Lung (tissue), 12 donors: ENCODE measurements around the gene IGF2R. TPM values are rescaled to one million over a fixed set of nuclear protein-coding genes. Genes with fewer than 3 reads are reported as not detected.

Source experiments
- ATAC-seq: fragments of 200-7000 bp; cut with Tn5 transposase; one replicate; pipeline ENCODE4 v1.9.1; 2020; ENCODE audit warnings: moderate number of reproducible peaks; ENCODE audit not compliant: insufficient read depth, low FRiP score
- DNase-seq, 3 donors: peaks; one replicate each; pipeline ENCODE4 v3.0.0-alpha.2; 2013 to 2017
- H3K27ac ChIP-seq, 2 donors: one replicate each; pipeline ENCODE4 v1.5.1; 2013; ENCODE audit warnings: mild to moderate bottlenecking in 2 of 2, moderate library complexity in 2 of 2, control low read depth in 1 of 2, inconsistent platforms in 1 of 2, low read depth in 1 of 2, low read length in 1 of 2
- H3K27me3 ChIP-seq, 3 donors: one replicate each; pipeline ENCODE4 v1.5.1; 2013; ENCODE audit warnings: low read length in 2 of 3; ENCODE audit not compliant: control insufficient read depth in 3 of 3, insufficient read depth in 3 of 3
- H3K36me3 ChIP-seq, 4 donors: one replicate each; pipeline ENCODE4 v1.5.1; 2013; ENCODE audit warnings: low read length in 4 of 4, mild to moderate bottlenecking in 1 of 4, moderate library complexity in 1 of 4; ENCODE audit not compliant: control insufficient read depth in 4 of 4, insufficient read depth in 4 of 4
- H3K4me1 ChIP-seq, 5 donors: one replicate each; pipeline ENCODE4 v1.5.1; 2013; ENCODE audit warnings: low read length in 5 of 5, mild to moderate bottlenecking in 2 of 5, moderate library complexity in 1 of 5; ENCODE audit not compliant: control insufficient read depth in 5 of 5, insufficient read depth in 5 of 5
- H3K4me3 ChIP-seq: one replicate; pipeline ENCODE4 v1.5.1; 2013; ENCODE audit warnings: mild to moderate bottlenecking, control low read depth, moderate library complexity
- H3K9ac ChIP-seq, 2 donors: one replicate each; pipeline ENCODE4 v1.5.1; 2013; ENCODE audit warnings: low read length in 2 of 2, control low read depth in 1 of 2; ENCODE audit not compliant: insufficient read depth in 1 of 2
- H3K9me3 ChIP-seq, 4 donors: one replicate each; pipeline ENCODE4 v1.5.1; 2013; ENCODE audit warnings: low read length in 3 of 4, mild to moderate bottlenecking in 1 of 4, moderate library complexity in 1 of 4; ENCODE audit not compliant: control insufficient read depth in 4 of 4, insufficient read depth in 3 of 4
- WGBS, 2 donors: extraction: QIAGEN DNeasy Blood & Tissue Kit; methylation state at CpG; one replicate each; pipeline ENCODE4 v1.1.7; 2013; 5-methylcytosine and 5-hydroxymethylcytosine counted together
- polyA plus RNA-seq, 2 donors: library from polyadenylated mRNA; stranded (reverse); fragments of 200-250 nt; gene quantifications; one replicate each; pipeline ENCODE4 v1.2.1, GENCODE V29; 2013
- total RNA-seq, 2 donors: library from RNA; depleted of rRNA in 1 of 2; stranded (reverse); fragments of >200 nt in 1 of 2; gene quantifications; one replicate each; pipeline ENCODE4 v1.2.1, GENCODE V29; 2014 to 2021
- TF ChIP-seq, protein P1 (sequence below): IDR thresholded peaks from 2 replicates; pipeline ENCODE4 v1.5.1; 2012; ENCODE audit warnings: mild to moderate bottlenecking; ENCODE audit errors: control extremely low read depth, extremely low read depth
- donor health status: control.
- donor health status: control.
- donor health status: Bipolar disorder and iron deficiency.
- donor health status: healthy.
- donor health status: DM: yes; HTN: yes; CAD: no.

IGF2R gene
- total and polyA plus RNA-seq, 4 donors, result 30.0 to 125 (median 92.6) TPM

DNA sequence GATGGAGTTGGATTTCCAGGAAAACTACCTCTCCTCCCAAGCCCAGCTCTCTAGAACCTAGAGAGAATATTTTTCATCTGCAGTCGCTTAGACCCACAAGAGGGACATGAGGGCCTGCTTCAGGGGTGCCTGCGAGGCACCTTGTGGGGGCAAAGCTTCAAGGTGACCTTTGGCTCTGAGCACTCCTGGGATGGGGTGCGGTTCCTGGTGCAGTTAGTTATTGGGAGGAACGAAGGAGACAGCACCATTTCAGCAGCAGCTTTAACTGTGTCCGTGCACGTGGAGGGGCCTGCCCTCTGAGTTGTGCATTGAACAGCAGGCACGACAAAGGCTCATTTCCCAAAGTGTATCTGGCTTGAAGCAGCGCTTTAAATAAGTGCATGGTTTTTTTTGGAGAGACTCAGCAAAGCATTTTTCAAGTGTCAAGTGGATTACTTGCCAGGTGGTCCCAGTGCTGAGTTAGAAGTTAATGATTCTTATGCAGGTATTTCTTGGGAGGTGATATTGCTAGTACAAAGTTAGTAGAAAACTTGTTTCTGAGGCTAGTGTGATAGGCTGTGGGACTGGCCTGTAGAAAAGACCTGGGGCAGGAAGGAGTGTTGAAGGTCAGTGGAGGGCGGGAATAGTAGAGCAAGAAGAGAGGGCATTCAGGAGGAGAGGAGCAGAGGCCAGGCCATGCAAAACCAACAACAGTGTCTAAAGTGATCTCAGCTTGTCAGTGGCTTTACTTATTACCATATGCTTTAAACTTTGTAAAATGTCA lies 3.8 kb downstream of the IGF2R start:
- Histone ChIP-seq H3K9me3 (peaks cover 0 to 1% (median 0%) of the 10 kb centered on the region in 4 donors), H3K27ac (peak overlapping the region; percentile 26 to 56), H3K27me3 (no peaks in the 10 kb centered on the region), H3K9ac (peak overlapping the region in 1 of 2 donors; percentile 43), H3K4me3 (no peak overlapping the region), H3K4me1 (peaks cover 16 to 38% (median 21%) of the 10 kb centered on the region in 5 donors), H3K36me3 (no peaks in the 10 kb centered on the region)
- WGBS, 2 donors, result 80 to 87% methylated on average over 9 of the region's 9 CpGs
- peak in 2 of 3 donors; percentile 26 to 63 for DNase-seq
- TF ChIP-seq, protein P1, sequence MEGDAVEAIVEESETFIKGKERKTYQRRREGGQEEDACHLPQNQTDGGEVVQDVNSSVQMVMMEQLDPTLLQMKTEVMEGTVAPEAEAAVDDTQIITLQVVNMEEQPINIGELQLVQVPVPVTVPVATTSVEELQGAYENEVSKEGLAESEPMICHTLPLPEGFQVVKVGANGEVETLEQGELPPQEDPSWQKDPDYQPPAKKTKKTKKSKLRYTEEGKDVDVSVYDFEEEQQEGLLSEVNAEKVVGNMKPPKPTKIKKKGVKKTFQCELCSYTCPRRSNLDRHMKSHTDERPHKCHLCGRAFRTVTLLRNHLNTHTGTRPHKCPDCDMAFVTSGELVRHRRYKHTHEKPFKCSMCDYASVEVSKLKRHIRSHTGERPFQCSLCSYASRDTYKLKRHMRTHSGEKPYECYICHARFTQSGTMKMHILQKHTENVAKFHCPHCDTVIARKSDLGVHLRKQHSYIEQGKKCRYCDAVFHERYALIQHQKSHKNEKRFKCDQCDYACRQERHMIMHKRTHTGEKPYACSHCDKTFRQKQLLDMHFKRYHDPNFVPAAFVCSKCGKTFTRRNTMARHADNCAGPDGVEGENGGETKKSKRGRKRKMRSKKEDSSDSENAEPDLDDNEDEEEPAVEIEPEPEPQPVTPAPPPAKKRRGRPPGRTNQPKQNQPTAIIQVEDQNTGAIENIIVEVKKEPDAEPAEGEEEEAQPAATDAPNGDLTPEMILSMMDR, result no peak
- no peak for ATAC-seq

DNA sequence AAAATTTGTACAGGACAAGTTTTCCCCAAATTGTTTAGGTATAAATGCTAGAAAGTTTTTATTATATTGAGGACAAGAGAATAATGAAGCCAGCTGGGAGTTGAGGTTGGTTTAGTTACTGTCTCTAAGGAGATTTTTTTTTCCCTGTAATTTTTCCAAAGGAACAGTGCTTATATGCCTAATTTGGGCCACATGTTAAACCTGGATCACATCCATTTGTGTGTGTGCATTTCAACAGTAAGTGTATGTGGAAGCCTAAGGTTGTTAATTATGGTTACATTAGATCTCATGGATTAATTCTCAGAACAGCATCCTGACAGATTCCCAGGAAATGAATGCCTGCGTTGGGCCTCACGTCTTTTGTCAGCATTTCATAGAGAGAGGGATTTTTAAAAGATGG lies 4.5 kb downstream of the IGF2R start:
- DNase-seq (no peak), ATAC-seq (no peak)
- WGBS, 2 donors, result 51 to 63% methylated on average over 2 of the region's 2 CpGs
- Histone ChIP-seq H3K9ac (no peak overlapping the region), H3K27ac (peak overlapping the region in 1 of 2 donors; percentile 42), H3K4me1 (peaks cover 18 to 43% (median 26%) of the 10 kb centered on the region in 5 donors), H3K36me3 (no peaks in the 10 kb centered on the region), H3K4me3 (no peak overlapping the region), H3K9me3 (peaks cover 0 to 1% (median 0%) of the 10 kb centered on the region in 4 donors), H3K27me3 (no peaks in the 10 kb centered on the region)
- TF ChIP-seq, protein P1, result no peak

DNA sequence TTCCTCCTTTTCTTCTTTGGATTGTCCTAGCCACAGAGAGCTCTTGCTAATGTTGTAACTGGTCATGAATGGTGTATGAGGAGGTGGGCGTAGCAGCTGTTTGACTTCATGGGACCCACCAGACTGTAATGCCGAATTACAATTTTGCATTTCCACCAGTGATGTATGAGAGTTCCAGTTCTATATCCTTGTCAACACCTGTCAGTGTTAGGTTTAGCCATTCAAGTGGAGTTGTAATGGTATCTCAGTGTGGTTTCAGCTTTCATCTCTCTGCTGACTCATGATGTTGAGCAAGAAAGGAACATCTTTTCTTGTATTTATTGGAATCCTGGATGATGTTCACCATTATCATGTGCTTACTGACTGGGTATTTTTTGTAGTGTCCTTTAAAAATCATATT lies 5.1 kb downstream of the IGF2R start:
- Histone ChIP-seq H3K9me3 (peaks cover 0 to 1% (median 0%) of the 10 kb centered on the region in 4 donors), H3K4me1 (peaks cover 18 to 48% (median 32%) of the 10 kb centered on the region in 5 donors), H3K27ac (peak overlapping the region; percentile 40 to 42), H3K4me3 (no peak overlapping the region), H3K36me3 (no peaks in the 10 kb centered on the region), H3K27me3 (no peaks in the 10 kb centered on the region), H3K9ac (no peak overlapping the region)
- no peak for DNase-seq
- TF ChIP-seq, protein P1, result no peak
- WGBS, 2 donors, result 83 to 90% methylated on average over 2 of the region's 2 CpGs
- ATAC-seq, result no peak
